Right renal cortex interstitium (tissue), 3 donors: Measurements from ENCODE around the gene ARHGEF39. TPM values are rescaled to one million over a fixed set of nuclear protein-coding genes. Genes with fewer than 3 reads are reported as not detected.

Source experiments
- DNase-seq, 3 donors: peaks; one replicate each; pipeline ENCODE4 v3.0.0-alpha.2; 2013; ENCODE audit warnings: low read depth in 3 of 3, low spot score in 2 of 3
- polyA plus RNA-seq, 3 donors: library from polyadenylated mRNA; unstranded; fragments of 120-200 nt; gene quantifications; one replicate each; pipeline ENCODE4 v1.2.1, GENCODE V29; 2013; ENCODE audit not compliant: insufficient read length in 3 of 3

Gene ARHGEF39
- polyA plus RNA-seq, 3 donors = 7.4 to 8.1 (median 7.8) TPM

DNA sequence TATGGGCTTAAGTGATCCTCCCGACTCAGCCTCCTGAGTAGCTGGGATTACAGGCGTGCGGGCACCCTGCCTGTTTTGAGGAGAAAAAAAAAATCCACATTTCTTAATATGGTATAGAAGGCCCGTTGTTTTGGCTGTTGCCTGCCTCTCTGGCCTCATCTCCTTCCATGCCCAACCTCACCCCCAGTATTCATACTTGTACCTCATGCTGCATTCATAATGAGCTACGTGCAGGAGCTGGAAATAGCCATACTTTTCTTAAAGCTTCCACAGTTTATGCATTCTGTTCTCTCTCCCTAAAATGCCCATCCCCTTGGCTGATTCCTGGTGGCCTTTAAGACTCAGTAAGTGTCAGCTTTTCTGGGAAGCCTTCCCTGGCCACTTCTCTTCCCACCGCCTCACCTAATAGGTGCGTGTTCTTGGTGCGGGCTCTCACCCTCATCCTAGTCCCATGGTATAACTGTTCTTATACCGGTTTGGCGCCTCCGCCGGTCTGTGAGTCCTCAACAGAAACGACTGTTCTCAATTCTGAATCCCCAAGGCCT, 26.8 kb upstream of the ARHGEF39 start:
- no peak for DNase-seq

DNA sequence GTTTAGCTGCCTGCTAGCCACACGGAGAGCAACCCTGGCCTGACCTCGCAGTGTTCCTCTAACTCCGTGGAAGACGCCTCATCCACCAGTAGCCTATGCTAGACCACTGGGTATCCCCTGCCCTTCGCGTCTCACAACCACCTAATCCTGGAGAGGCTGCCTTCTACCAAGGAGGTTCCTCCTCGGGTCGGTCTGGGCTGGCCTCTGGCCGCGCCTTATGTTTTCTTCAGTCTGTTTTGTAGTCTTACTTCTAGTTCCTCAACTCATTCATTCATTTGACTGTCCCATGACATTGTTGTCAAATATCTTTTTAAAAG, 26.3 kb upstream of the ARHGEF39 start:
- DNase-seq = no peak

DNA sequence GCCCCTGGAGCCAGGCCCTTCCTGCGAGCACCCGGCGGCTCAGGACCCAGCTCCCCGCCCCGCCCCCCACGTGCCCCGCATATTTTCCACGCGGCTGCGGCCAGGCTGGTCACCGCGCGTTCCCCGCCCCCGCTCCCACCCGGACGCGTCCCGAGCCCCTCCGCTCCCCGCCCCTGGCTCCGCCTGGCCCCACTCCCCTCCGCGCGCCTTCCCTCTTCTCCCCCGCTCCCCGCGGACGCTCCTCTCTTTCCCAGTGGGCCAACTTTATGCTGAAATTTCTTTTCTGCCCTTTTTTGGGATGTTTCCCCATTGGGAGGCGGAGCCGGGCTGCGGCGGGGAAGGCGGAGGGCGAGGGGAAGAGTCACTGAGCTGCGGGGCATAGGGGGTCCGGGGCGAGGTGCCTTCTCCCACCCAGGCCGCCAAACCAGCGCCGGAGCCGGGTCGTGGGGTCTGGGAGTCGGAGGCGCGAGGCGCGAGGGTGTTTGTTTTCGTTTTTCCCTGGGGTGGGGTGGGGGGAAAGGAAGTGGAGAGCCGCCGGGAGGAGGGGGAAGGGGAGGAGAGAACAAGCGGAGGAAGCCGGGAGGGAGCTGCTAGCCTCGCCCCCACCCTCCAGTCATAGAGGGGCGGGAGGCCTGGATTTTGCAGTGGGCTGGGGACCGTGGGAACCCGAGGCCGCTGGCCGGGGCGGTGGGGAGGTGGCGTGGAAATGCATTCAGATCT, 25.8 kb upstream of the ARHGEF39 start:
- no peak for DNase-seq

DNA sequence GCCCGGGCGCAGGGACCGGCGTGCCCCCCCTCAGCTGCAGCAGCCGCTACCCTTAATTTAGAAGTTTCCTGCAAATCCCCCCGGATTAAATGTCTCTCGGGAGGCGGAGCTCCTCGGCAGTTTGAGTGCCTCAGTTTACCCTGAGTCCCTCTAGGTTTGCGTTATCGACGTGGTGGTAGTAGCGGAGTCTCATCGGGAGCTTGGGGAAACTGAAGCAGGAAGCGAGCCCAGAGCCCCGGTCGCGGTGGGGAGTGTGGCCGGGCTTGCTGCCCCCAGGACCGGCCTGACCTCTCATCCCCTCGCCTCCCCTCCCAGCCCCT, 25.3 kb upstream of the ARHGEF39 start:
- no peak for DNase-seq

DNA sequence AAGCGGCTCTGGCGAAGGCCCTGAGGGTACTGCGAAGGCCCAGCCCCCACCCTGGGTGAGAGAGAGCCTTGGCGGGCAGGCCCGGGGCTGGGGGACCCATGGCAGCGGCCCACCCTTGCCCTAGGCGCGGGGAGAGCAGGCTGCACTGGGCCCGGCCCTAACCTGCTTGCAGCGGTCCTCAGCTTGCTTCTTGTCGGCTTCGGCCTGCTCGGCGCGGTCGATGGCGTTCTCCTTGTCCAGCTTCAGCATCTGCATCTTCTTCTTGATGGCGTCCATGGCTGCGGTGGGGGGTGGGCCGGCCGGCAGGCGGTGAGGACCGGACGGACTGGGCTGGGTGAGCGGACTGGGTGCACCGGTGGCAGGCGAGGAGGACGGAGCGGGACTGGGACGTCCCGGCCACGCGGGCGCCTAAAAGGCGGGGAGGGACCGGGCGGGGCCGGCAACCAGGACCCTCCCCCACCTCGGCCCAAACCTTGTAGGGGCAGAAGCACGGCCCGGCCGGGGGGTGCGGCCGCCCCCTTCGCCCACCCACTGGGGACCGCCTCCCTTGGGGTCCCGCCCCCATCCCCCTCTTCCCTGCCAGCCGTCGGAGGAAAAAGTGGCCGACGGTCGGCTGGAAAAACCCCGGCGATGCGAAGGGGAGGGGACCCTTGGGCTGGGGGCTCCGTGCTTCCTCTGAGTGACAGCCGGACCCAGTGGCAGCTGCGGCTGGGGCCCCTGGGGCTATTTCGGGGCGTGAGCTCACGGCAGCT, 24.7 kb upstream of the ARHGEF39 start, which contains the start of gene TPM2:
Gene TPM2, minus strand, starts transcription at position 384 of the 752 bp plus-strand sequence. Its CDS starts 108 bp downstream, at position 276.
- DNase-seq = no peak

DNA sequence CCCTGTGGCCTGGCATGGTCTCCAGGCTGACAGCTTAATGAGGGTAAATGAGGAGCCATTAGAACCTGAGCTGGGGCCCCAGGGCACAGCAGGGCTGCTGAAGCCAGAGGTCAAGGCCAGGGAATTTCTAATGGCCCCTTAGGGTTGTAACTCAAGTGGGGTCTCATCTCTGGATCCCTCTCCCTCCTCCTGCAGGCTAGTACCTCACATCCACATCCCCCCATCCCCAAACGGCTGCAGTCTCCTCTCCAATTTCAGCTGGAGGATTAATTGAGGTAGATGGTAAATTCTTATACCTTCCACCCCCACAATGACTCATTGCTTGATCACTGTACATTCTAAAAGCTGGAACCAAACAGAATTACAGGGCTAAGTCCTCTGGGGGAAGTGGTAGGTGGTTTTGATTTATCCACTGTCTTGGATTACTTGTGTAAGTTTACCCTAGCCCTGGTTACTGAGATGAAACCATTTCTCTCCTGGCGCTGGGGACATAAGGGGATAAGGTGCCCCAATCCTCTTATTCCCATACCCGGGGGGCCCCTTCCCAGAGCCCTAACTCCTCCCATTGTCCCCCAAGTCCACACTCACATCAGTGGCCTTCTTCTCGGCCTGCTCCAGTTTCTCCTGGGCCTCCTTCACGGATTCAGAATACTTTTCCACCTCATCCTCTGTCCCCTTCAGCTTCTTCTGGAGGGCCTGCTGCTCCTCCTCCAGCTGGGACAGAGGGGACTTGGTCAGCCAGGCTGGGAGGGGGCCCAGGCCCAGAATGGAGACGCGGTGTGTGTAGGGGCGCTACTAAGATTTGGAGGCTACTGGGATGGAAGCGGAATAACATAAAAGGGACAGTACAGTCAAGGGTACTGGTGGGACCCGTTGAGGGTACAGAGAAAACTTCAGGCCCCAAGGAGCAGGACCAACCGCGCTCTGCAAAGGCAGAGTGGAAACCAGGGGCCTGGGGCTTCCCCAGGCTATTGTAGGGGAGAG, 23.9 kb upstream of the ARHGEF39 start:
- DNase-seq = no peak

DNA sequence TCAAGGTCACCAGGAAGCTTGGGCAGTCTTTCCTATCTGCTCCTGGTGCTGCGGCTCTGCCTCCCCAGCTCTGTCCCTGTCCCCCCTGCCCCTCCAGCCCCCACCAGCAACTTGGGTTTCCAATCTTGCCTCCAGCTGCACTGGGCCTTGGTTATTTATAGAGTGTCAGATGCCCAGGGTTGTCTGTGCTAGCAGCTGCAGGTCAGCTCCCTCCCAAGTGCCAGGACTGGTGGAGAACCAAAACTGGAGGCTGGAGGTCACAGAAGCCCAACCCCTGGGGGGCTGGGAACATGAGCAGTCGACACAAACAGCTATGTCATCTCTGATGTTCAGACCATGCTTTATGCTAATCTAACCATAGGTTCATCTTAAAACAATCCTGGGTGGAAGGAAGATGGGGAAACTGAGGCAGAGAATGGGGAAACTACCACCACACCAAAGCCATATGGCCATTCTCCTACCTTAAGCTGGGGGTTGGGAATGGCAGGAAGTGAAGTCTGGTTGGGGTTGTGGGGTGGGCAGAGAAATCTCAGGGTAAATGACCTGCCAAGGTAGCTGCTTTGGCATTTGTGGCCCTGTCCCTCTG, 23.1 kb upstream of the ARHGEF39 start:
- DNase-seq = no peak

DNA sequence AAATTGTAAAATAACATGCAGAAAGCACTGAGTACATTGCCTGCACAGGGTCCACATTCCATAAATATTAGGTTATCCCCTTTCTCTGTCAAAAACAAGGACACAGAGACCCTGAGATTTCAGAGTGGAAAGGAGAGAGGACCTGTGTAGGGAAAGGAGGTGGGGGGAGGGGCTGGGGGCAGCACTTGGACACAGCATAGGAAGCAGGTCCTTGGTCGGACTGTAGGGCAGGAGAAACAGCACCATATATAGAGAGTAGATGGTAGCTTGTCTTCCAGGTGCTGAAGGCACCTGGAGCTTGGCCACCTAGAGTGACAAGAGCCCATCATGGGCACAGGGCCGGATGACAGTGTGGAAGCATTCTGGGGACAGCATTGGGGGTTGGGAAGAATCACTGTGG, 22.3 kb upstream of the ARHGEF39 start:
- DNase-seq = no peak

DNA sequence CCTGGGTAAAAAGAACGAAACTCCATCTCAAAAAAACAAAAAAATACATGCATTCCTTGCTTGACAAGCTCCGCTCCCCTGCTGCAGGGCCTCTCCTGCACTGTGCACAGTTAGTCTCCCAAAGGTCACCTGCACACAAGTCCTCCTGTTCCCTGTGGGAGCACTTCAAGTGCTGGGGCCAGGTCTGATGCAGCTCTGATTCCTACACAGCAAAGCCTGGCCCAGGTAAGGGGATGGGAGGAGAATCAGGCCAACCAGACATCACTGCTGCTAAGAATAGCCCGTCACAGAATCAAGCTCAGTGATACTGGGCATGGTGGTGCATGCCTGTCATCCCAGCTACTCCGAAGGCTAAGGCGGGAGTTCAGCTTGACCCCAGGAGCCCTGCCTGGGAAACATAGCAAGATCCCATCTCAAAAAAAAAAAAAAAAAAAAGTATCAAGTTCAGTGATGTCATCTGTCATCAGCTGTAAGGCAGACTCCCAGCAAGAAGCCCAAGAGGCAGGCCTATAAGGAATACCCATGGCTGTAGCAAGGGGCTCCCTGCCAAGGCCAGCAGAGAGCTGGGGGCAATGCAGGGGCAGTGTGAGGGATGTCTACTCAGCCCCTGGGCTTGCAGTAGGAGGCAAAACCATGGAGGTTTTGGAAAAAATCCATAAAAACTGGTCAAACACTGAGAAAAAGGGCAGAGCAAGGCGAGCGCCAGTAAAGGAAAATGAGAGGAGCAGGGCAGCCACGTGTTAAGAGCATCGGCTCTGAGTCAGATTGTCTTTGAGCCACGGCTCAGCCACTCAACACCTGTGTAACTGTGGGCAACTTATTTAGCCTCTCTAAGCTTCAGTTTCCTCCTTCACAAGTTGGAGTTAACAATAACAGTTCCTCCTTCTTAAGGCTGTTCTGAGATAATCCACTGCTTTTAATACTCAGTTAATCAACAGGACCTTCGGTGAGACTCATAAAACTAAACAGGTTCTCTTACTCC, 21.5 kb upstream of the ARHGEF39 start:
- no peak for DNase-seq

DNA sequence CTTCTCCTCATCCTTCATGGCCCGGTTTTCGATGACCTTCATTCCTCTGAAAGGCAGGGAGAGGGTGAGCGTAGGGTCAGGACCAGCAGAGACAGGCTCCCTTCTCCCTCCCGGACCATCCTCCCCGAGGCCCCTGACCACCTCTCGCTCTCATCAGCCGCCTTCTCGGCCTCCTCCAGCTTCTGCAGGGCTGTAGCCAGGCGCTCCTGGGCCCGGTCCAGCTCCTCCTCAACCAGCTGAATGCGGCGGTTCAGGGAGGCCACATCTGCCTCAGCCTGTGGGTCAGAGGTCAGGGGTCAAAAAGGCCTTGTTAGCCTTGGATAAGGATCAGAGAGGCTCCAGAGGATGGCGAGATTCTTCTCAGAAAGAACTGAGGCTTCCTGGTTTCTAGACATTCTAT, 20.5 kb upstream of the ARHGEF39 start:
- no peak for DNase-seq

DNA sequence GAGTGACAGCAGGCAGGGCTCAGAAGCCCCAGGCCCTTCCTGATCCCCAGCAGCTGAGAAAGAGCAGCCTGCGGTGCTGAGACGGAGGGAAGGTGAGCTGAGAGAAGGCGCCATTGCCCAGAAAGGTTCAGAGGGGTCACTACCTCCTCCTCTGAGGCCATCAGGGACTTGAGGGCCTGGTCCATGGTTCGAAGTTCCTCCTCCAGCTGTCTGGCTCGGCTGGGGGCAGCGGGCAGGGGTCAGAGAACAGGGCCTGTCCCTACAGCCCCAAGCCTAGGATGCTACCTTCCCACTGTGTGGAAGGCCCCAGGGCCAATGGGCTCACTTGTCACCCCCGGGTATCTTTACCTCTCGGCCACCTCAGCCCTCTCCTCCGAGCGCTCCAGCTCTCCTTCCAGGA, 19.9 kb upstream of the ARHGEF39 start:
- DNase-seq = no peak

DNA sequence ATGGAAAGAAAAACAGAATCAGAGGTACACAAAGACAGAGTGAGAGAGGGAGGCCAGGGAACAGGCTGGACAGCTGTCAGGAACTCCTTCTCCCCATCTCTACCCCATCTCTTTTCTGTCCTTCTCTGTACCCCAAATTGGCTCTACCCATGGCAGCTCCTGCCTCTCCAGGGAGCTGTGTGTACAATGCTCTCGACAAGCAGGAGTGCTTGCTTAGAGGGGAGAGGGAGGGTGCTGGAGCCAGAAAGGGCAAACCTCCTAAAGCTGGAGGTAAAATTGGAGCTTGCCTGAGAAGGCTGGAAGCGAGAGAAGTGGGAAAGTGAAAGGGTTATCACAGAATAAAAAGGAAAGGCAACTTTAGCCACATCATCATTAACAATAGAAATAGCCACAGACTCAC, 18.3 kb upstream of the ARHGEF39 start:
- no peak for DNase-seq

DNA sequence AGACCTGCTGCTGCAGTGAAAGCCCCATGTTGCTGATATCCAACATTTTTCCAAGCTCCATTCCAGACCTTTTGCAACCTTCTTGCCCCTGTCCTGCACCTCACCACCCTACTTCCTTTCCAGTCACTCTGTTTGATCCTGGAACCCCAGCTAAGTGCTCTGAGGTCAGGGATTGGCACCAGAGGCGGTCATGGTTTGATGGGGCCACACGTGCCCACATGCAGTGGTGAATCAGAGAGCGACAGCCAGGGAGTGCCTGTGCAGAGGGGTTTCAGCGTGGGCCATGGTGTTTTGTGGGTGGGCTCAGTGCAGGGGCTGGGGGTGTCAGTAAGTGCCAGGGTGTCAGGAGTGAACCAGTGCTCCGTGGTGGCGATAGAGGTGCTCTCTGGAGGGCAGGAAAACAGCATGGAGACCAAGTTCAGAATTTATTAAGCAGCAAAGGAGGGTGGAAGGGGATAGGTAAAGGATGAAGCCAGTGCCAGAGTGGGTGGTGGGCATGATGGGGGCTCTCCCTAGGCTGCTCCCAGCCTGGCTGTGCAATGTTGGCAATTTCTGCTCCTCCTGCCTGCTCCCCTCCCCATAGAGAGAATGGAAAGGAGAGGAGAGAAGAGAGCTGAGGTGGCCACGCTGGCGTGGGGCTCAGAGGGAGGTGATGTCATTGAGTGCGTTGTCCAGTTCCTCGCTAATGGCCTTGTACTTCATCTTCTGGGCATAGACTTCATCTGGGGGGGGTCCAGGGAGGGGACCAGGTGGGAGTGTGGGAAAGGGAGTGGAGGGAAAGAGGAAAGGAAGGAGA, 17.7 kb upstream of the ARHGEF39 start:
- DNase-seq = no peak

DNA sequence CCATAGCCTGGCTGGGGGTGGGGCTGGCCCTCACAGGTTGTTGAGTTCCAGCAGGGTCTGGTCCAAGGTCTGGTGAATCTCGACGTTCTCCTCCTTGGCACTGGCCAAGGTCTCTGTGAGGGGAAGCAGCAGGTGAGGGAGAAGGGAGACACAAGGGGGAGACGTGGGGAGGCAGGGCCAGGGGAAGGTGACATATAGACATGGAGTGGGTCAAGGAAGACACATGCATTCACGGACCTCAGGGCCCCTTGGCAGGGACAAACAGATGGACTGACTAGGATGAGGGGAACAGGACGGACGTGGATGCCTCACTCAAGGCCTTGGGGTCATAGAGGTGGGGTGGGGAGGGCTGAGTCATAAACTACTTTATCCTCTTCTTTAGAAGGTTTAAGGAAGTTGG, 17.1 kb upstream of the ARHGEF39 start:
- no peak for DNase-seq

DNA sequence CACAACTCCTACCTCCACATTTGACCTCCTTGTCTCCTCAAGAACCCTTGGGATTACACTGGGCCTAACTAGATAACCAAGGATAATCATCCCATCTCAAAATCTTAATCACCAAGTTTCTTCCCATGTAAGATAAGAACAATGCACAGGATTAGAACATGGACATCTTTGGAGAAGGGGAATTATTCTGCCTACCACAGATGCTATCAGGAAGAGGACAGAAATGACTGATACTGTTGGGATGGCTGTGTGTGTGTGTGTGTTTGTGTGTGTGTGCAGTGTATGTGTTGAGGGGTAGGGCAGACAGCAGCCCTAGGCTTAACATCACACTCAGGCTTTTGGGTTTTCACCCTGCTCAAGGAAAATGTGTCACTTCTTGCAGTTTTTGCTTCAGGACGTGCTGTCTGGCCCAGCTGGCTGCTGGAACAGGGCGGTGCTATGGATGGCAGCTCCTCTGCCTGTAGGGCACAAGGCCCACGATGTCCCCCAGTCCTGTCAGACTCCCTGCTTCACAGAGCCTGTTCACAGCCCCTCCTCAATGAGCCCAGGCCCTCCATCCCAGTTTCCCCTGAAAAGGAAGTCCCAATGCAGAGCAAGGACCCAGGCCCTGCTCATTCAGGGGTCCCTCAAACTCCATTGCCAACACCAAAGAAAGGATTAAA, 16.5 kb upstream of the ARHGEF39 start:
- DNase-seq = no peak

DNA sequence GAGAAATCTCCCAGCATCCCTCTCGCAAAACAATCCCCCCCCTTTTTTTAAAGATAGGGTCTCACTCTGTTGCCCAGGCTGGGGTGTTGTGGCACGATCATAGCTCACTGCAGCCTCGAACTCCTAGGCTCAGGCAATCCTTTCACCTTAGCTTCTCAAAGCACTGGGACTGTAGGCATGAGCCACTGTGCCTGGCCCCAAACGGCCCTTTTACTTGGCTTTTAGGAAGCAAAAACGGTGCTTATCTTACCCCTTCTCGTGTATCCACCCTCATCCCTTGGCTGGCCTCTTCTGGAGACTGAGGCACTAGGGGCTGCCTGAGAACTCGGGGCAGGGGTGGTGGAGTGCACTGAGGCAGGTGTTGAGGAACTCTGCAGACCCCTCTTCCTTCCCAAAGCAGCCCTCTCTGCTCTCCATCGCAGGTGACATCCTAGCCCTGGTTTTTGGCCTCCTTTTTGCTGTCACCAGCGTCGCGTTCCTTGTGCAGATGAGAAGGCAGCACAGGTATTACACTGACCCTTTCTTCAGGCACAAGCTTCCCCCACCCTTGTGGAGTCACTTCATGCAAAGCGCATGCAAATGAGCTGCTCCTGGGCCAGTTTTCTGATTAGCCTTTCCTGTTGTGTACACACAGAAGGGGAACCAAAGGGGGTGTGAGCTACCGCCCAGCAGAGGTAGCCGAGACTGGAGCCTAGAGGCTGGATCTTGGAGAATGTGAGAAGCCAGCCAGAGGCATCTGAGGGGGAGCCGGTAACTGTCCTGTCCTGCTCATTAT, 15.5 kb upstream of the ARHGEF39 start:
- no peak for DNase-seq

DNA sequence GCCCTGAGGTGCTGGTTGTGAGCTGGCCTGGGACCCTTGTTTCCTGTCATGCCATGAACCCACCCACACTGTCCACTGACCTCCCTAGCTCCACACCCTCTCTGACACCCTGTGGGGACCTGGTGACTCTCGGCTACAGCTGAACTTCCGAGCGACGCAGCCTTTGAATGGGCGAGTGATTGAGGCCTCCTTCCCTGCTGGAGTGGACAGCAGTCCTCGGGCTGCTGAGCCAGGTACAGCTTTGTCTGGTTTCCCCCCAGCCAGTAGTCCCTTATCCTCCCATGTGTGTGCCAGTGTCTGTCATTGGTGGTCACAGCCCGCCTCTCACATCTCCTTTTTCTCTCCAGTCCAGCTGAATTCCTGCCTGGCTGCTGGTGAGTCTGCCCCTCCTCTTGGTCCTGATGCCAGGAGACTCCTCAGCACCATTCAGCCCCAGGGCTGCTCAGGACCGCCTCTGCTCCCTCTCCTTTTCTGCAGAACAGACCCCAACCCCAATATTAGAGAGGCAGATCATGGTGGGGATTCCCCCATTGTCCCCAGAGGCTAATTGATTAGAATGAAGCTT, 14.9 kb upstream of the ARHGEF39 start:
- no peak for DNase-seq
